H9 (cell line): ENCODE data around the gene RSAD1. TPM values are rescaled to one million over a fixed set of nuclear protein-coding genes. Genes with fewer than 3 reads are reported as not detected.
A peak's percentile ranks its signal among the peaks of the same experiment; 100 is the strongest.

ENCODE experiments used
- DNase-seq: peaks from one replicate; pipeline ENCODE4 v3.0.0-alpha.2; 2017
- H2AFZ ChIP-seq: one replicate; pipeline ENCODE4 v1.6.1; 2013; ENCODE audit warnings: mild to moderate bottlenecking, low read length, control low read depth, moderate library complexity
- H2AK5ac ChIP-seq: 2 replicates; pipeline ENCODE4 v1.6.1; 2013; ENCODE audit warnings: low read length, control low read depth, mixed read lengths; ENCODE audit not compliant: insufficient read length
- H2BK120ac ChIP-seq: one replicate; pipeline ENCODE4 v1.6.1; 2013; ENCODE audit warnings: low read depth, mild to moderate bottlenecking, low read length, control low read depth, inconsistent platforms; ENCODE audit not compliant: poor library complexity, severe bottlenecking
- H2BK12ac ChIP-seq: 2 replicates; pipeline ENCODE4 v1.6.1; 2013; ENCODE audit warnings: low read length, control low read depth, mixed read lengths, low read depth; ENCODE audit not compliant: insufficient read length
- H2BK15ac ChIP-seq: 2 replicates; pipeline ENCODE4 v1.6.1; 2013; ENCODE audit warnings: low read depth, low read length, control low read depth
- H2BK20ac ChIP-seq: one replicate; pipeline ENCODE4 v1.6.1; 2013; ENCODE audit warnings: low read depth, mild to moderate bottlenecking, low read length, control low read depth, inconsistent platforms; ENCODE audit not compliant: poor library complexity, severe bottlenecking
- H2BK5ac ChIP-seq: 2 replicates; pipeline ENCODE4 v1.6.1; 2013; ENCODE audit warnings: low read length, control low read depth, mixed read lengths; ENCODE audit not compliant: insufficient read length
- H3K14ac ChIP-seq: 2 replicates; pipeline ENCODE4 v1.6.1; 2013; ENCODE audit warnings: low read length, control low read depth; ENCODE audit not compliant: insufficient read depth
- H3K18ac ChIP-seq: 2 replicates; pipeline ENCODE4 v1.6.1; 2013; ENCODE audit warnings: low read depth, mild to moderate bottlenecking, mixed read lengths, low read length, control low read depth; ENCODE audit not compliant: insufficient read length
- H3K23ac ChIP-seq: 2 replicates; pipeline ENCODE4 v1.6.1; 2013; ENCODE audit warnings: low read length, control low read depth, mixed read lengths, low read depth; ENCODE audit not compliant: insufficient read length
- H3K23me2 ChIP-seq: 2 replicates; pipeline ENCODE4 v1.6.1; 2013; ENCODE audit warnings: low read depth, mild to moderate bottlenecking, mixed read lengths, low read length, control low read depth; ENCODE audit not compliant: insufficient read length, poor library complexity, severe bottlenecking
- H3K27ac ChIP-seq: 2 replicates; pipeline ENCODE4 v1.5.1; 2013; ENCODE audit warnings: low read length, control low read depth, mixed read lengths, low read depth; ENCODE audit not compliant: insufficient read length
- H3K27me3 ChIP-seq: 2 replicates; pipeline ENCODE4 v1.6.1; 2013; ENCODE audit warnings: low read length, control low read depth, inconsistent platforms; ENCODE audit not compliant: insufficient read depth
- H3K4ac ChIP-seq: 2 replicates; pipeline ENCODE4 v1.6.1; 2013; ENCODE audit warnings: low read depth, mild to moderate bottlenecking, control low read depth, inconsistent platforms, low read length, moderate library complexity
- H3K4me1 ChIP-seq: 2 replicates; pipeline ENCODE4 v1.6.1; 2013; ENCODE audit warnings: low read length, control low read depth, inconsistent platforms; ENCODE audit not compliant: insufficient read depth
- H3K4me2 ChIP-seq: 2 replicates; pipeline ENCODE4 v1.6.1; 2013; ENCODE audit warnings: low read length, control low read depth, mixed read lengths; ENCODE audit not compliant: insufficient read length, insufficient read depth
- H3K56ac ChIP-seq: 2 replicates; pipeline ENCODE4 v1.6.1; 2013; ENCODE audit warnings: low read depth, mild to moderate bottlenecking, mixed read lengths, low read length, control low read depth; ENCODE audit not compliant: insufficient read length
- H3K79me1 ChIP-seq: 2 replicates; pipeline ENCODE4 v1.6.1; 2013; ENCODE audit warnings: low read depth, mild to moderate bottlenecking, moderate library complexity, low read length, control low read depth, inconsistent platforms; ENCODE audit not compliant: insufficient read depth, poor library complexity, severe bottlenecking
- H3K79me2 ChIP-seq: 2 replicates; pipeline ENCODE4 v1.6.1; 2013; ENCODE audit warnings: low read length, control low read depth, inconsistent platforms; ENCODE audit not compliant: insufficient read depth
- H3K9ac ChIP-seq: 2 replicates; pipeline ENCODE4 v1.6.1; 2013; ENCODE audit warnings: low read length, control low read depth, mixed read lengths; ENCODE audit not compliant: insufficient read length; ENCODE audit errors: extremely low read depth
- H3K9me3 ChIP-seq: one replicate; pipeline ENCODE4 v1.6.1; 2013; ENCODE audit warnings: low read depth, low read length, inconsistent platforms; ENCODE audit not compliant: control insufficient read depth
- H3T11ph ChIP-seq: one replicate; pipeline ENCODE4 v1.6.1; 2013; ENCODE audit warnings: mild to moderate bottlenecking, low read length, control low read depth, inconsistent platforms
- H4K20me1 ChIP-seq: one replicate; pipeline ENCODE4 v1.6.1; 2013; ENCODE audit not compliant: control insufficient read depth, insufficient read length, insufficient read depth
- H4K5ac ChIP-seq: 2 replicates; pipeline ENCODE4 v1.6.1; 2013; ENCODE audit warnings: low read depth, mild to moderate bottlenecking, mixed read lengths, low read length, control low read depth; ENCODE audit not compliant: insufficient read length
- H4K8ac ChIP-seq: replicated peaks from 2 replicates; pipeline ENCODE4 v1.6.1; 2013; ENCODE audit warnings: low read length, control low read depth, mixed read lengths, low read depth; ENCODE audit not compliant: insufficient read length
- H4K91ac ChIP-seq: 2 replicates; pipeline ENCODE4 v1.6.1; 2013; ENCODE audit warnings: low read depth, mild to moderate bottlenecking, moderate library complexity, mixed read lengths, low read length, control low read depth; ENCODE audit not compliant: insufficient read length
- H3K27ac Mint-ChIP-seq, 3 experiments: 2 replicates in 2 of 3; 3 replicates in 1 of 3; pipeline ENCODE4 v1.8.0; 2020 to 2021; ENCODE audit warnings: mixed read lengths in 3 of 3, mild to moderate bottlenecking in 1 of 3, moderate library complexity in 1 of 3
- H3K27me3 Mint-ChIP-seq: 2 replicates; pipeline ENCODE4 v1.8.0; 2021; ENCODE audit warnings: low read depth, mild to moderate bottlenecking, moderate library complexity, mixed read lengths
- H3K36me3 Mint-ChIP-seq, 3 experiments: 2 replicates in 2 of 3; 3 replicates in 1 of 3; pipeline ENCODE4 v1.8.0; 2020 to 2021; ENCODE audit warnings: low read depth in 3 of 3, mixed read lengths in 3 of 3; ENCODE audit not compliant: insufficient read depth in 1 of 3
- H3K4me1 Mint-ChIP-seq, 2 experiments: 2 replicates each; pipeline ENCODE4 v1.8.0; 2020; ENCODE audit warnings: mixed read lengths in 2 of 2
- H3K4me3 Mint-ChIP-seq, 2 experiments: 2 replicates in 1 of 2; 3 replicates in 1 of 2; pipeline ENCODE4 v1.8.0; 2020 to 2021; ENCODE audit warnings: mild to moderate bottlenecking in 2 of 2, mixed read lengths in 2 of 2, moderate library complexity in 1 of 2
- H3K9me3 Mint-ChIP-seq, 2 experiments: 2 replicates in 1 of 2; 3 replicates in 1 of 2; pipeline ENCODE4 v1.8.0; 2020; ENCODE audit warnings: mild to moderate bottlenecking in 2 of 2, mixed read lengths in 2 of 2, moderate library complexity in 1 of 2
- WGBS: extraction: QIAGEN DNeasy Blood & Tissue Kit; methylation state at CpG from one replicate; pipeline ENCODE4 v1.1.7; 2013; ENCODE audit warnings: missing lambda C conversion rate, low lambda C conversion rate, mixed read lengths; ENCODE audit not compliant: insufficient read length; ENCODE audit errors: extremely low coverage; 5-methylcytosine and 5-hydroxymethylcytosine counted together
- total RNA-seq: library from RNA; stranded (reverse); gene quantifications from 2 replicates; pipeline ENCODE4 v1.2.1, GENCODE V29; 2021
- TF ChIP-seq, protein P1 (sequence below): fragments of 200-600 bp; sonication (generic); conservative IDR thresholded peaks from 3 replicates; pipeline ENCODE4 v1.8.0; 2021; ENCODE audit warnings: antibody characterized with exemption, mild to moderate bottlenecking

RSAD1 gene
- total RNA-seq, 1 experiment from 2014 or later, result 27.9 TPM

DNA sequence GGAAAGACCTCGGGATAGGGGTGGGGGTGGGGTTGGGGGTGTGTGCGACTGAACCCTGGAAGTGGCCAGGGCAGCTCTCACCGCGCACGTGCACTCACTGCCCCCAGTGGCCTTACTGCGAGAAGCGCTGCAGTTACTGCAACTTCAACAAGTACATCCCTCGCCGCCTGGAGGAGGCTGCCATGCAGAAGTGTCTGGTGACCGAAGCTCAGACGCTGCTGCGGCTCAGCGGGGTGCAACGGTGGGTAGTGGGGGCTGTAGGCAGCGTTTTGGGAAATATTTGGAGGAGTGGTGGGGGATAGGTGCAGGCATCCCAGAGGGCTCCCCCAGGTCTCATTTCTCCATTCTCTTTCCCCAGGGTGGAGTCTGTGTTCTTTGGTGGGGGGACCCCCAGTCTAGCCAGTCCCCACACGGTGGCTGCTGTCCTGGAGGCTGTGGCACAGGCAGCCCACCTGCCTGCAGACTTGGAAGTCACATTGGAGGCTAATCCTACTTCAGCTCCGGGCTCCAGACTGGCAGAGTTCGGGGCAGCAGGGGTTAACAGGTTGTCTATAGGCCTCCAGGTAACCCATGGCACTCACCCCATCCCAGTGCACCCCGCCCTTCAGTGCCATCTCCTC, 972 bp downstream of the RSAD1 start:
- Histone ChIP-seq H3K79me2 (no peaks in the 10 kb centered on the region), H3K14ac (no peak overlapping the region), H3K9ac (no peak overlapping the region)

More for the DNA sequence above, 972 bp downstream of the RSAD1 start:
- Histone ChIP-seq H2AFZ (no peak overlapping the region), H4K8ac (no peak overlapping the region), H3K23ac (no peak overlapping the region), H2BK12ac (no peak overlapping the region), H4K20me1 (no peaks in the 10 kb centered on the region), H3K18ac (no peak overlapping the region), H3K23me2 (no peaks in the 10 kb centered on the region), H4K5ac (no peak overlapping the region), H3K27me3 (no peaks in the 10 kb centered on the region; the same call in 1 of the 2 replicates), H3K4ac (no peak overlapping the region), H3K4me2 (peak overlapping the region; percentile 75), H2AK5ac (no peak overlapping the region), H4K91ac (no peak overlapping the region), H3K9me3 (no peaks in the 10 kb centered on the region), H2BK120ac (no peak overlapping the region), H2BK20ac (no peak overlapping the region), H3K4me1 (no peaks in the 10 kb centered on the region), H3K27ac (no peak overlapping the region), H2BK15ac (no peak overlapping the region), H3K56ac (no peak overlapping the region), H3K79me1 (no peaks in the 10 kb centered on the region), H2BK5ac (no peak overlapping the region), H3T11ph (no peak overlapping the region)
- peak overlapping the region in 1 of 3 experiments; percentile 85; a peak in 2 of 7 replicates for H3K27ac Mint-ChIP-seq
- peaks cover 12 to 16% of the 10 kb centered on the region in 2 experiments for H3K4me1 Mint-ChIP-seq
- no peaks in the 10 kb centered on the region for H3K9me3 Mint-ChIP-seq
- peak overlapping the region; percentile 78 to 89 for H3K4me3 Mint-ChIP-seq
- H3K27me3 Mint-ChIP-seq, result peaks cover 10% of the 10 kb centered on the region
- TF ChIP-seq, protein P1, sequence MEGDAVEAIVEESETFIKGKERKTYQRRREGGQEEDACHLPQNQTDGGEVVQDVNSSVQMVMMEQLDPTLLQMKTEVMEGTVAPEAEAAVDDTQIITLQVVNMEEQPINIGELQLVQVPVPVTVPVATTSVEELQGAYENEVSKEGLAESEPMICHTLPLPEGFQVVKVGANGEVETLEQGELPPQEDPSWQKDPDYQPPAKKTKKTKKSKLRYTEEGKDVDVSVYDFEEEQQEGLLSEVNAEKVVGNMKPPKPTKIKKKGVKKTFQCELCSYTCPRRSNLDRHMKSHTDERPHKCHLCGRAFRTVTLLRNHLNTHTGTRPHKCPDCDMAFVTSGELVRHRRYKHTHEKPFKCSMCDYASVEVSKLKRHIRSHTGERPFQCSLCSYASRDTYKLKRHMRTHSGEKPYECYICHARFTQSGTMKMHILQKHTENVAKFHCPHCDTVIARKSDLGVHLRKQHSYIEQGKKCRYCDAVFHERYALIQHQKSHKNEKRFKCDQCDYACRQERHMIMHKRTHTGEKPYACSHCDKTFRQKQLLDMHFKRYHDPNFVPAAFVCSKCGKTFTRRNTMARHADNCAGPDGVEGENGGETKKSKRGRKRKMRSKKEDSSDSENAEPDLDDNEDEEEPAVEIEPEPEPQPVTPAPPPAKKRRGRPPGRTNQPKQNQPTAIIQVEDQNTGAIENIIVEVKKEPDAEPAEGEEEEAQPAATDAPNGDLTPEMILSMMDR, result peak; percentile 67
- H3K36me3 Mint-ChIP-seq, result peaks cover 2 to 27% (median 23%) of the 10 kb centered on the region in 3 experiments
- WGBS, result no CpG with 5 or more reads among the region's 19 CpGs
- DNase-seq, result peak; percentile 94
